ENCODE data around the gene NADK. TPM values are rescaled to one million over a fixed set of nuclear protein-coding genes. Genes with fewer than 3 reads are reported as not detected.
A peak's percentile ranks its signal among the peaks of the same experiment; 100 is the strongest.

Gene NADK, protein sequence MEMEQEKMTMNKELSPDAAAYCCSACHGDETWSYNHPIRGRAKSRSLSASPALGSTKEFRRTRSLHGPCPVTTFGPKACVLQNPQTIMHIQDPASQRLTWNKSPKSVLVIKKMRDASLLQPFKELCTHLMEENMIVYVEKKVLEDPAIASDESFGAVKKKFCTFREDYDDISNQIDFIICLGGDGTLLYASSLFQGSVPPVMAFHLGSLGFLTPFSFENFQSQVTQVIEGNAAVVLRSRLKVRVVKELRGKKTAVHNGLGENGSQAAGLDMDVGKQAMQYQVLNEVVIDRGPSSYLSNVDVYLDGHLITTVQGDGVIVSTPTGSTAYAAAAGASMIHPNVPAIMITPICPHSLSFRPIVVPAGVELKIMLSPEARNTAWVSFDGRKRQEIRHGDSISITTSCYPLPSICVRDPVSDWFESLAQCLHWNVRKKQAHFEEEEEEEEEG
- polyA plus RNA-seq (2011; rRNA removed) (44.3 and 61.6 TPM in 2 replicates), polyA minus RNA-seq (2011; rRNA and poly(A)+ RNA removed) (17.5 and 29.2 TPM in 2 replicates)

DNA sequence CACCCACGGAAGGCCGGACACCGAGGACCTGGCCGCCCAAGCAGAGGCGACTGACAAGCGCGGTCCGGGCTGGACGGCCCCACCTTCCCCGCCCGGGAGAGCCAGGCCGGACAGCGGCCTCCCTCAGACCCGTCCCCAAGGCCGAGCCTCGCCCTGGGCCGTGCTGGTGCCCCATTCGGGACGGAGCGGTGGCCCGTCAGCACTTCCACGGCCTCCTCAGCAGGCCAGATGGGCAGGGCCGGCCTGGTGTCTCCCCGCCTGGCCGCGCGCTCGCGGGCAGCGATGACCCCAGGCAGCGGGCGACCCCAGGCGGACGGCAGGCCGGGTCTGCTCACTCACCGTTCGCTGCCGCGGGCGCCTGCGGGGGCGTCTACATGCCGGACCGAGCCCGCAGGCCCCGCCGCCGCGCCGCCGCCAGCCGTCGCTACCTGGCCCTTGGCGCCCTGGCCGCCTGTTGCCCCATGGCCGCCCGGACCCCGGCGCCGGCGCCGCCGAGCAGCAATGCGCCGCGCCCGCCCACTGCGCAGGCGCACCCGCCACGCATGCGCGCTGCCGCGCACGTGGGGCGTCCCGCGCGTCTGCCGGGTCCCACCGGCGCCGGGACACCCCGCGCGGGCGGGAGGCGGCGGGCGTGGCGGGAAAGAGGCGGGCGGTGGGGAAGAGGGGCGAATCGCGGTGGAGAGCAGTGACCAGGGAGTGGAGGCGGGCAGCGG is at the start of gene NADK:
Gene NADK, minus strand, starts transcription at position 521 of the 713 bp plus-strand sequence. CDS start 13,064 bp downstream, outside the sequence.
- ChIA-PET CTCF (interaction anchor here (1.0 kb wide), 1 partner anchor 11 kb away, joined by 3 read pairs; no protein-coding TSS in a partner anchor), POLR2A (no interaction called here)
- TF ChIP-seq, protein P1, sequence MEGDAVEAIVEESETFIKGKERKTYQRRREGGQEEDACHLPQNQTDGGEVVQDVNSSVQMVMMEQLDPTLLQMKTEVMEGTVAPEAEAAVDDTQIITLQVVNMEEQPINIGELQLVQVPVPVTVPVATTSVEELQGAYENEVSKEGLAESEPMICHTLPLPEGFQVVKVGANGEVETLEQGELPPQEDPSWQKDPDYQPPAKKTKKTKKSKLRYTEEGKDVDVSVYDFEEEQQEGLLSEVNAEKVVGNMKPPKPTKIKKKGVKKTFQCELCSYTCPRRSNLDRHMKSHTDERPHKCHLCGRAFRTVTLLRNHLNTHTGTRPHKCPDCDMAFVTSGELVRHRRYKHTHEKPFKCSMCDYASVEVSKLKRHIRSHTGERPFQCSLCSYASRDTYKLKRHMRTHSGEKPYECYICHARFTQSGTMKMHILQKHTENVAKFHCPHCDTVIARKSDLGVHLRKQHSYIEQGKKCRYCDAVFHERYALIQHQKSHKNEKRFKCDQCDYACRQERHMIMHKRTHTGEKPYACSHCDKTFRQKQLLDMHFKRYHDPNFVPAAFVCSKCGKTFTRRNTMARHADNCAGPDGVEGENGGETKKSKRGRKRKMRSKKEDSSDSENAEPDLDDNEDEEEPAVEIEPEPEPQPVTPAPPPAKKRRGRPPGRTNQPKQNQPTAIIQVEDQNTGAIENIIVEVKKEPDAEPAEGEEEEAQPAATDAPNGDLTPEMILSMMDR (IDR thresholded peaks at IDR 0.05; ENCODE audit: insufficient read depth, low read depth, low read length) = no peak
- Histone ChIP-seq H3K36me3 (ENCODE audit: control insufficient read depth, insufficient read depth, low read length) (no peaks in the 10 kb centered on the region), H3K4me3 (ENCODE audit: low read depth, low read length) (peak within 1 kb of the TSS; percentile 90), H3K27me3 (ENCODE audit: control insufficient read depth, insufficient read depth, low read length) (no peaks in the 10 kb centered on the region)
- DNase-seq (ENCODE audit: low read depth) = no peak

DNA sequence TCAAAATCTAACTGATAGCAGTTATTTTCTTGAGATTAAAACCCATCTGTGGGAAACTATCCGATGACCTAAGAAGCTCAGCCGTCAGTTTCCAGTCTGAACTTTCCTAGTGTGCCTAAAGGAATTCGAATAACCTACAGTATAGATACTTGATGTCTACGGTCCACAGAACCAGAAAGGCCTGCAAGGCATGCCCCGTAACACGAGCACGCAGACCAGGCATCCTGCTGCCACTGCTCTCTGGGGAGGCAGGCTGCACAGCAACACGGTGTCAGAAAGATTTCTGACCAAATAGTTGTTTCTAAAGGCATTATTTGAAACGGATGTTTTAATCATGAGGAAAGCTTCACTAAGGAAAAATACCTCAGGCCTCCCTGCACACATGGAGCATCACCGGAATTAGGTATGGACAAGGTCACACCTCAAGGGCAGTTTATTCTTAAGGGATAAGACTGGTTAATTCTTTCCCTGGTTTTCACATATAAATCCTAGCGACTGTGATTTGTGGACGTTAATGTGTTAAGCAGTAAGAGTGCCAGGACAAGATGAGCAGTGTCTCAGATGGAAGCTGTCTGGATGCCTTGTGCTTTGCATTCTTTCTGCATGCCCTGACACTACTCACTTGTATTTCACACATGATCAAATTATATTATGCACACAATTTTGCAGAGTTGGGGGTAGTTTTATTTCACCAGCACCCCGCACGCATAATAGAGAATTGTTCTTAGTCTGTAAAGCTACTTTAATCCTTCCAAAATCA is 49.0 kb upstream of the NADK start:
- ChIA-PET CTCF (interaction anchor here (0.7 to 2.3 kb wide), 3 partner anchors 12 to 81 kb away, joined by 3 to 5 read pairs (median 4); no protein-coding TSS in a partner anchor), POLR2A (no interaction called here)
- Histone ChIP-seq H3K27me3 (ENCODE audit: control insufficient read depth, insufficient read depth, low read length) (no peaks in the 10 kb centered on the region), H3K36me3 (ENCODE audit: control insufficient read depth, insufficient read depth, low read length) (peaks cover 7% of the 10 kb centered on the region), H3K4me3 (ENCODE audit: low read depth, low read length) (no peak overlapping the region)
- TF ChIP-seq, protein P1 (IDR thresholded peaks at IDR 0.05; ENCODE audit: insufficient read depth, low read depth, low read length) = no peak
- DNase-seq (ENCODE audit: low read depth) = no peak

DNA sequence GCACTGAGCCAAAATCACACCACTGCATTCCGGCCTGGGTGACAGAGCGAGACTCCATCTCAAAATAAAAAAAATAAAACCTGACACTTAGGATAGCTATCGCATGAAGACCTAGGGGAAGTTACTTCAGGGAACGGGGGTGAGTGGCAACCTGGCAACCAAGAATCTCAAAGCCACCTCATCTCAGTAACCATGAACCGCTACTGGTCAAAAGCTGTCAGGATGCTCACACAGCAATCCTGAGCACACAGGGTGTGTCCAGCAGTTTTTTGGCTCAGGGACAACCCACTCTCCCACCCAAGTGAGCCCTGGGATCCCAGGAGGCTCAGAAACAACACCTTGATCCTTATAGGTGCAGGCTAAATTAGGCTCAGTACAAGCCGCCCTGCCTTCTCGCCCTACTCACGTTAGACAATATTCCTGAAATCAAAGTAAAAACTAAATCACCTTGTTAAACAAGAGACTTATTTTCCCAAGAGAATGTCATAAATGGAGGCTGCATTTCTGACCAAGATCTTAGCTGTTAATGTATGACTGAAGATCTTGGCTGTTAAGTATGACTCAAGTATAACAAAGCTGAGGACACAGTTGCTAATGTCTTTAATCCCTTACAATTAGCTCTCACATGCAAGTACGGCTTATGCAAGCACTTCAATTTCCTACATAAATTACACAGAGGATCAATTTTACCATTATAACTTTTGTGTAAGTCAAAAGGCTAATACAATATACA is 48.3 kb upstream of the NADK start:
- ChIA-PET POLR2A (no interaction called here), CTCF (interaction anchor here (0.7 to 2.3 kb wide), 2 partner anchors 13 to 79 kb away, joined by 4 to 5 read pairs; no protein-coding TSS in a partner anchor)
- Histone ChIP-seq H3K4me3 (ENCODE audit: low read depth, low read length) (no peak overlapping the region), H3K27me3 (ENCODE audit: control insufficient read depth, insufficient read depth, low read length) (no peaks in the 10 kb centered on the region), H3K36me3 (ENCODE audit: control insufficient read depth, insufficient read depth, low read length) (peaks cover 12% of the 10 kb centered on the region)
- DNase-seq (ENCODE audit: low read depth) = no peak
- TF ChIP-seq, protein P1 (IDR thresholded peaks at IDR 0.05; ENCODE audit: insufficient read depth, low read depth, low read length) = no peak

DNA sequence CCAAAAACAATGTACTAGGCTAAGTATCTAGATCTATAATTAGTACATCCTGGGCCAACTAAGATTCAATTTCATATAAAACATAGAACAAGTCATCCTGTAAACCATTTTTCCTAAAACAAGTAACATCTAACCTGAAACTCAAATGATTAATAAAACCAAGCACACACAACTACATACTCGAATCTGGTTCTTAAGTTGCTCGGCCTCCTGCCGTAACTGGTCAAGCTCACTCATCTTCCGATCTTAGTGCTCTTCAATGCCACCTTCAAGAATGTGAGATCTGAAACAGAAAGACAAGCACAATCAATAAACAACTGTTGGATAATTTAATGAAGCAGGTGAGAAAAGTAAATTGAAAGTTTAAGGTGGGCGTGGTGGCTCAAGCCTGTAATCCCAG is 46.9 kb upstream of the NADK start:
- Histone ChIP-seq H3K36me3 (ENCODE audit: control insufficient read depth, insufficient read depth, low read length) (peaks cover 15% of the 10 kb centered on the region), H3K27me3 (ENCODE audit: control insufficient read depth, insufficient read depth, low read length) (no peaks in the 10 kb centered on the region), H3K4me3 (ENCODE audit: low read depth, low read length) (no peak overlapping the region)
- TF ChIP-seq, protein P1 (IDR thresholded peaks at IDR 0.05; ENCODE audit: insufficient read depth, low read depth, low read length) = no peak
- no peak for DNase-seq (ENCODE audit: low read depth)
- CTCF ChIA-PET = no interaction called here
- POLR2A ChIA-PET = interaction anchor here (0.5 kb wide), 1 partner anchor 60 kb away, joined by 11 read pairs; no protein-coding TSS in a partner anchor

All from BJ (cell line).